GM18511 (cell line): ENCODE data around the gene KCNQ1.
"Not testable (repeated sequence)": the region's sequence is repeated elsewhere in the genome, so short reads cannot be mapped to it uniquely, and the experiment has no call there.

Source experiments
- ATAC-seq: cut with Tn5 transposase; IDR thresholded peaks from one replicate; pipeline ENCODE4 v1.9.1; 2021; ENCODE audit warnings: mild to moderate bottlenecking, moderate library complexity; ENCODE audit not compliant: unreplicated experiment

The KCNQ1 gene

GRCh38 chr11:2631161-2631560, 186.4 kb downstream of the KCNQ1 start:
- ATAC-seq: no peak

GRCh38 chr11:2639763-2640162, 195.0 kb downstream of the KCNQ1 start:
- ATAC-seq: not testable (repeated sequence)

- ATAC-seq: no peak
Observed at GRCh38 chr11:2641623-2642022, 196.8 kb downstream of the KCNQ1 start.

GRCh38 chr11:2643746-2644145, 198.9 kb downstream of the KCNQ1 start:
- ATAC-seq: no peak

- no peak for ATAC-seq
Observed at GRCh38 chr11:2644844-2645778, 200.3 kb downstream of the KCNQ1 start.

- ATAC-seq: no peak
Observed at GRCh38 chr11:2645779-2646118, 200.9 kb downstream of the KCNQ1 start.

- ATAC-seq: no peak
Observed at GRCh38 chr11:2647167-2647566, 202.4 kb downstream of the KCNQ1 start.

GRCh38 chr11:2647953-2648352, 203.1 kb downstream of the KCNQ1 start:
- no peak for ATAC-seq

- ATAC-seq: no peak
Observed at GRCh38 chr11:2649400-2649799, 204.6 kb downstream of the KCNQ1 start.

GRCh38 chr11:2649848-2650247, 205.0 kb downstream of the KCNQ1 start:
- ATAC-seq: no peak

GRCh38 chr11:2650343-2650867, 205.6 kb downstream of the KCNQ1 start:
- no peak for ATAC-seq

GRCh38 chr11:2651054-2651617, 206.3 kb downstream of the KCNQ1 start:
- no peak for ATAC-seq

GRCh38 chr11:2651826-2652271, 207.0 kb downstream of the KCNQ1 start:
- ATAC-seq: no peak

GRCh38 chr11:2652333-2653197, 207.8 kb downstream of the KCNQ1 start:
- ATAC-seq: no peak

GRCh38 chr11:2653198-2653551, 208.4 kb downstream of the KCNQ1 start:
- no peak for ATAC-seq

GRCh38 chr11:2653930-2654739, 209.3 kb downstream of the KCNQ1 start:
- ATAC-seq: no peak

- ATAC-seq: no peak
Observed at GRCh38 chr11:2655016-2655719, 210.4 kb downstream of the KCNQ1 start.

GRCh38 chr11:2655834-2656622, 211.2 kb downstream of the KCNQ1 start:
- ATAC-seq: no peak

GRCh38 chr11:2656859-2657258, 212.1 kb downstream of the KCNQ1 start:
- no peak for ATAC-seq
